ENCODE data around the gene DOCK9.

DNA sequence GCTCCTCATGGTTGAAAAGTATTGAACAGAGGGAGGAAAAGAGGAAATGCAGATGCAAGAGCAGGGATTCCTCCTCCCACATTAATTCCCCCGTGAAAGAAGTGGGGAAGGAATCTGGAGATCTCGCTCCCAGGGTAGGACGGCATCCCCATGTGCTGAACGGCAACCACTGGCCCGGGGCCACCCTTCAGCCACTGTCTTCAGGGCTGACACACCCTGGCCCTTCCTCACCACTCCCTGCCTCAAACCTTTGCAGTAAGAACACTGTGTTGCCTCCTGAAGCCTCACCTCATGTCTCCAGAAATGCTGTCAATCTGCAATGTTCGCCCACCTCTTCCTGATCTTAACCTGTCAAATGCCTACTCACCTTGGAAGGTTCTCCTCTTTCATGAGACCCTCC is 10.9 kb upstream of the DOCK9 start:
- TF ChIP-seq, protein P1, sequence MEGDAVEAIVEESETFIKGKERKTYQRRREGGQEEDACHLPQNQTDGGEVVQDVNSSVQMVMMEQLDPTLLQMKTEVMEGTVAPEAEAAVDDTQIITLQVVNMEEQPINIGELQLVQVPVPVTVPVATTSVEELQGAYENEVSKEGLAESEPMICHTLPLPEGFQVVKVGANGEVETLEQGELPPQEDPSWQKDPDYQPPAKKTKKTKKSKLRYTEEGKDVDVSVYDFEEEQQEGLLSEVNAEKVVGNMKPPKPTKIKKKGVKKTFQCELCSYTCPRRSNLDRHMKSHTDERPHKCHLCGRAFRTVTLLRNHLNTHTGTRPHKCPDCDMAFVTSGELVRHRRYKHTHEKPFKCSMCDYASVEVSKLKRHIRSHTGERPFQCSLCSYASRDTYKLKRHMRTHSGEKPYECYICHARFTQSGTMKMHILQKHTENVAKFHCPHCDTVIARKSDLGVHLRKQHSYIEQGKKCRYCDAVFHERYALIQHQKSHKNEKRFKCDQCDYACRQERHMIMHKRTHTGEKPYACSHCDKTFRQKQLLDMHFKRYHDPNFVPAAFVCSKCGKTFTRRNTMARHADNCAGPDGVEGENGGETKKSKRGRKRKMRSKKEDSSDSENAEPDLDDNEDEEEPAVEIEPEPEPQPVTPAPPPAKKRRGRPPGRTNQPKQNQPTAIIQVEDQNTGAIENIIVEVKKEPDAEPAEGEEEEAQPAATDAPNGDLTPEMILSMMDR (conservative IDR thresholded peaks at IDR 0.05; ENCODE audit: low read depth, low read length) = no peak
- no peak for TF ChIP-seq EZH2 (IDR thresholded peaks at IDR 0.05; ENCODE audit: borderline replicate concordance, low read depth, low read length, poor library complexity, severe bottlenecking)

Data from A673 (cell line).